ENCODE data around the gene PRELP.
A peak's percentile ranks its signal among the peaks of the same experiment; 100 is the strongest.
"Not testable (repeated sequence)": the region's sequence is repeated elsewhere in the genome, so short reads cannot be mapped to it uniquely, and the experiment has no call there.

PRELP gene

DNA sequence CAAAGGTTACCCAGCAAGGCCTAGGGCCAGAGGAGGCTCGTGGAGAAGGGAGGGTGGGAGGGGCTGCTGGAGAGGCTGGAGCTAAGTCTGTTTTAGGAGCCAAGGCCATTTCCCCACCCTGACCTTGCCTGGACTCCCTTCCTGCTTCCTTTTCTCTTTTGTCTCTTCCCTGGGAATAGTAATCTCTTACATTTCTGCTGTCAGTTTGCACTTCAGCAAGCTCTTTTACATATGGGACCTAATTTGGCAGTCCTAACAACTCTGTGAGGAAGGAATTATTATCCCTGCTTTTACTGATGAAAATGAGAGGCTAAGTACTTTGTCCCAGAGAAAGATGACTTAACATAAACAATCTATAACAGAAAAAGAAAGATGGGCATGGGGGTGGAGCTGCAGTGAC, 32.2 kb downstream of the PRELP start:
- DNase-seq (ENCODE audit: low read depth): no peak

DNA sequence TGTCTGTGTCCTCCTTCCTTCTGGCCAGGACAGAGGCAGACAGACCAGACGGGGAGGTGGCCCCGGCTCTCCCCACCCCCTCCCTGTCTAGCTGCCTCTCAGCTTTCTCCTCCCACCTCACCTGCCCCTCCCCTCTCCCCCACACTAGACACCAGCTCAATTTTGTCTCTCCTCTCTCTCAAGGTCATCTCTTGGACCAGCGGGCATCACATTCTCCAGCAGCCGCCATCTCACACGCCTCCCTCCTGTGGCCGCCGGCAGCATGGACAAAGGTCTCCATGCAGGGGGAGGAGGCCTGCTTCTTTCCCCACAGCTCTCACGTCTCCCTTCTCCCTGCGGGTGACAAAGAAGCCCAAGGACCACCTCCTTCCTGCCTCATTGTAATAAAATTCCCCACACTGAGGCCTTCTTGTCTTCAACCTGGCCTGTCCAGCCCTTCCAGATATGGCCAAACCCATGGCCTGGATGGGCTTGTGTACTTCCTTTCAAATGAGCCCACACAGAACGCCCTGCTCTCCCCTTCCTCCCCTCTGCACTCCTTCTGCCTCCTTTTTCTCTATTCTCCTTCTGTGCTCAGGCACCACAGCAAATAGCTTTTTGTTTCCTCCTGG, 33.0 kb downstream of the PRELP start:
- DNase-seq (ENCODE audit: low read depth): no peak

GRCh38 chr1:203509135-203509534, 33.5 kb downstream of the PRELP start:
- DNase-seq (ENCODE audit: low read depth): no peak

DNA sequence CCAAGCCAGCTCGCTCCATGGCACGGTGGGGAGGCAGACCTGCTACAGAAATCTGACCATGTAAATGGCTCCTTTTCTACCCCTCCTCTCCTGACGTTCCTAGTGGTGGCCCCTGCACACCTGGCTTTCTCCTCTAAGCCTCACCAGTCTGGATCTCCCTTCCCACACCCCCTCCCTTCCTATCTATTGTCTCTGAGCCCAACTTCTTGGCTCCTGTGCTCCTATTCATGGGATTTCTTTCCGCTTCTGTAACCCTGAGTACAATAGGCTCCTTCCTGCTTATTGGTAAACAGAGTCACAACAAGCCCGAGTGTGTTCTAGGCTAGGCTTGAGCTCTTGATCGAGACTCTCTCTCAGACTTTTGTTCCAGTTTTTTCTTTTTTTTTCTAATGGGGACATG, 35.9 kb downstream of the PRELP start:
- DNase-seq (ENCODE audit: low read depth): no peak

DNA sequence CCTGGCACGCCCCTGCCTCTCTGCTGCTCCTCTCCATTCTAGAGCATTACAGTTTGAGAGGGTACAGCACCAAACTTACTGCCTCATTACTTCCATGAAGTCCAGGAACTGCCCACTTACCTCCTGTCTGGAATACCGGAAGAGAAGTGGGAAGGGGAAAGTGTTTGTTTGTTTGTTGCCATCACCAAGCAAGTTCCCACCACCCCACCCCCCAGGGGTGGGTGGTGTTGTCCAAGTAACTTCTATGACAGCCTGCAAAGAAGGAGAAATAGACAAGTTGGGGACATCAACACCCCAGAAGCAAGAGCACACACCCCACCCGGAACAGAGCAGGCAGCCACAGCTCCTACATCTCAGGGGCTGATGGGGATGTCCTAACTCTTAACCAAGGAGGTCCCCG, 36.3 kb downstream of the PRELP start:
- no peak for DNase-seq (ENCODE audit: low read depth)

- DNase-seq (ENCODE audit: low read depth): no peak
Measured at GRCh38 chr1:203512517-203512847, 36.9 kb downstream of the PRELP start.

DNA sequence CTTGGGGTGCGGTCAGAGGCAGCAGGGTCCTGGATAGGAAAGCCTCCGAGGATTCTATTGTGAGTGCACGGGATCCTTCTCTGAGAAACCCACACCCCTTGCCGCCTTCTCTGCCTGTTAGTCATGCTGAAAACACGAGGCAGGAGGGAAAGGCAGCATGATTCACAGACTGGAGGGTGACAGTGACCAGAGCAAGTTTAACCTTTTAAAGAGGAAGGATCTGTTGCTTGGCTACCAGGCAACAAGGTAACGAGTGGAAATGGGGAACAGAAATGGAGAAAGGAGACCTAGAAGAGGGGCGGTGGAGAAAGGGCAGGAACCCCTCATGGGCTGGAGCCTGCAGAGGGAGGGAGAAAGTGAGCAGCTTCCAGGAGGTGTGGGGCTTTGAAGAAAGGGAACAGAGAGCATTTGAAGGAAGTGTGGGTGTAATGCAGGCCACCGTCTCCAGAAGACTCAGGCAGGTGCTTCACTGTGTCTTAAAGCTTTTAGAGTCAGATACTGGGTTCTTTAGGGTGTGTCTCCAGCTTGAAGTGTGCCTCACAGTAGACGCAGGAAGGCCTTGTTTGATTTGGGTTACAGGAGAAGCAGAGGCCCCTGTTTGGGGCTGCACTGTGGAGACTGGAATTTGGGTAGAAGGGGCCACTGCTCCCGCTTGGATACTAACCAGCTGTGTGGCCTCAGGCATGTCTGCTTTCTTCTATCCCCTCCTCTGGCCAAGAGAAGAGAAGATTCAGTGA, 37.4 kb downstream of the PRELP start:
- peak; percentile 92 for DNase-seq (ENCODE audit: low read depth)

GRCh38 chr1:203513585-203514031, 38.0 kb downstream of the PRELP start:
- DNase-seq (ENCODE audit: low read depth): no peak

- no peak for DNase-seq (ENCODE audit: low read depth)
Measured at GRCh38 chr1:203516184-203516583, 40.6 kb downstream of the PRELP start.

DNA sequence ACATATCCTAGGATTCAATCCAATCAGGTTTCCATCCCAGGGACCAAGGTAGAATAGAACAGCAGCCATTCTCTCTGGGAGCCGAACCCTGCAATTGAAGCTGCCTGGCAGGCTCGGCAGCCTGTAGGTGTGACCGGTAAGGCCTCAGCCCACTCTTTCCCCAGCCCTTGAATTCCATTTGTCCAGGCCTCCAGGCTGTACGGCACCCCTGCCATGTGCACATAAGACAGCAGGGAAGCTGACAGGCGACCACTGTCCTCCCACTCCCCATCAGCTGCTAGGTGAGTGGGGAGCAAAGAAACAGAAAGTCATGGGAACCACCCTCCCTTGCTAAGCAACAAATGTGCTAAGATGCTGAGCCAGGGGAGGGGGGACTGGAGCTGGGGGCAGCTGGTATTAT, 41.3 kb downstream of the PRELP start:
- DNase-seq (ENCODE audit: low read depth): no peak

- no peak for DNase-seq (ENCODE audit: low read depth)
Measured at GRCh38 chr1:203517426-203518110, 42.0 kb downstream of the PRELP start.

GRCh38 chr1:203518139-203518538, 42.5 kb downstream of the PRELP start:
- not testable (repeated sequence) for DNase-seq (ENCODE audit: low read depth)

GRCh38 chr1:203518541-203518940, 42.9 kb downstream of the PRELP start:
- DNase-seq (ENCODE audit: low read depth): no peak

DNA sequence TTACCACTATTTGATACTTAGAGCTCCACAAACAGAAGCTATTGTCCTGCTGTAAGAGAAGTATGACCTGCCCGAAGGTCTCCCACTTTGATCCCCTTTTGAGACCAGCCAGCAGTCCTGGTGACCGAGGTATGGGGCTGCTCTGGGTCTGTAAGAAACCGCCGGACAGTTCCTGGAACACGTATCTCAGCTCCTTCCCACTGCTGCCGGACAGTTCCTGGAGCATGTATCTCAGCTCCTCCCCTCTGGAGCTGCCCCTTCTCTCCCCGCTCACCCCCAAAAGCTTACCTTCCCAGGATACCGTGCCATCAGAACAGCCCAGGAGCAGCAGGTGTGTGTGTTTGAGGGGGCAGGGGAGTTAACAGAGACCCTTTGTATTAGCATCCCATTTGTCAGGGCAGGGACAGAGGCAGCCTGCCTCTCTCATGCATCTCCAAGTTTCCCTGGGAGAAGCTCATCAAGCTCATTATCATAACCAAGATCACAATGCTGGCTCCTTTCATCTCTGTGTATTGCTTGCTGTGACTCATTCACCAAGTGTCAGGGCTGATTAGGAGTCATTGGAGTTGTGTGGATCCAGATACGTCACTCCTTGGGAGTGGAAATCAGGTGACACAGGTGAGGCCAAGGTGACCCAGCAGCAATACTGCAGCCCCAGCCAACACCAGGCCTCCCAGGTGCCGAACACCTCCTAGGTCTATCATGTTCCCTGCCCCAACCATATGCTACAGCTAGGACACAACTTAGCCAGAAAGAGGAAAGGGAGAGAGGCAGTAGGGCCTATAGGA, 43.6 kb downstream of the PRELP start:
- DNase-seq (ENCODE audit: low read depth): no peak

GRCh38 chr1:203519896-203520295, 44.3 kb downstream of the PRELP start:
- no peak for DNase-seq (ENCODE audit: low read depth)

GRCh38 chr1:203520315-203520714, 44.7 kb downstream of the PRELP start:
- no peak for DNase-seq (ENCODE audit: low read depth)

- no peak for DNase-seq (ENCODE audit: low read depth)
Measured at GRCh38 chr1:203521074-203521794, 45.6 kb downstream of the PRELP start.

GRCh38 chr1:203521812-203522211, 46.2 kb downstream of the PRELP start:
- no peak for DNase-seq (ENCODE audit: low read depth)

GRCh38 chr1:203522237-203522636, 46.6 kb downstream of the PRELP start:
- no peak for DNase-seq (ENCODE audit: low read depth)

DNA sequence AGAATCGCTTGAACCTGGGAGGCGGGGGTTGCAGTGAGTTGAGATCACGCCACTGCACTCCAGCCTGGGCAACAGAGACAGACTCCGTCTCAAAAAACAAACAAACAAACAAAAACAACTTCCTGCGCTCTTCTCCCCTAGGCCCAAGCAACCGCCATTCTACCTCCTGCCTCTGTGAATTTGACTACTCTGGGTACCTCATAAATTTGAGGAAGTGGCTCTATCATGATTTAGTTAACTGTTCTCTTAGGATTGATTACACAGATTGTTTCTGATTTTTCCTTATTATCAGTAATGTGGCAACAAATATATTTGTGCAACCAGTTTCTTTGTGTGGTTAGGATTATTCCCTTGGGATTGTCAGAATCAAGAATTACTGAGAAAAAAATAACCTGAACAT, 48.1 kb downstream of the PRELP start:
- no peak for DNase-seq (ENCODE audit: low read depth)

DNA sequence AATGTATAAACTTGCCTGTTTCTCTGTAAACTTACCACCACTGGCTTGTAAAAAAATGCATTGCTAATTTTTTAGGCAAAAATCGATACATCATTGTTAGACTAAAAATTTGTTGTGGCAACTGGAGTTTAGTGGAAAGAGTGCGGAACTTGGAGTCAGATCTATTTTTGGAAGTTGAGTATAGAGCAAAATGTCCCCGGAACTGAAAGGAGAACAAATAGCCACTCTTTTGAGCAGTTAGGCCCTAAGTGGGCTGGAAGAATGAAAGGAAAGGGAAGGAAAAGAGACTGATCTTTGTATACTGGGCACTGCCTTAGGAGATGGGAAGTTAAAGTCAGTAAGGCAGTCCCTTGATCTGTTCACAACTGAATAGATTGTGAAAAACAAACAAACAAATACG, 48.5 kb downstream of the PRELP start:
- DNase-seq (ENCODE audit: low read depth): no peak

- DNase-seq (ENCODE audit: low read depth): no peak
Measured at GRCh38 chr1:203524824-203525223, 49.2 kb downstream of the PRELP start.

Data from GM04504 (cell line).